Sigmoid colon (tissue), 4 donors: ENCODE data around the gene PLA2R1.

Source experiments
- CTCF ChIP-seq, 4 experiments: fragments of 450-650 bp in 3 of 4; fragments of 200-600 bp in 1 of 4; IDR thresholded peaks; one replicate each; pipeline ENCODE4 v1.5.1; 2016 to 2019; ENCODE audit warnings: antibody characterized with exemption in 4 of 4, mild to moderate bottlenecking in 3 of 4, moderate library complexity in 2 of 4
- EP300 ChIP-seq, 4 donors: sonication (generic); formaldehyde crosslinking; IDR thresholded peaks; one replicate each; pipeline ENCODE4 v1.6.1; 2017; ENCODE audit warnings: antibody characterized with exemption in 4 of 4

- TF ChIP-seq CTCF (IDR thresholded peaks at IDR 0.05) (no peak), EP300 (IDR thresholded peaks at IDR 0.05) (no peak)
Observed at GRCh38 chr2:160019374-160020090, 42.9 kb downstream of the PLA2R1 start.
